GM21576 (cell line): ENCODE results near the gene ACKR4.
"Not testable (repeated sequence)": the region's sequence is repeated elsewhere in the genome, so short reads cannot be mapped to it uniquely, and the experiment has no call there.

Source experiments
- ATAC-seq: cut with Tn5 transposase; IDR thresholded peaks from one replicate; pipeline ENCODE4 v1.9.1; 2021; ENCODE audit warnings: mild to moderate bottlenecking, moderate library complexity; ENCODE audit not compliant: unreplicated experiment

Gene ACKR4

DNA sequence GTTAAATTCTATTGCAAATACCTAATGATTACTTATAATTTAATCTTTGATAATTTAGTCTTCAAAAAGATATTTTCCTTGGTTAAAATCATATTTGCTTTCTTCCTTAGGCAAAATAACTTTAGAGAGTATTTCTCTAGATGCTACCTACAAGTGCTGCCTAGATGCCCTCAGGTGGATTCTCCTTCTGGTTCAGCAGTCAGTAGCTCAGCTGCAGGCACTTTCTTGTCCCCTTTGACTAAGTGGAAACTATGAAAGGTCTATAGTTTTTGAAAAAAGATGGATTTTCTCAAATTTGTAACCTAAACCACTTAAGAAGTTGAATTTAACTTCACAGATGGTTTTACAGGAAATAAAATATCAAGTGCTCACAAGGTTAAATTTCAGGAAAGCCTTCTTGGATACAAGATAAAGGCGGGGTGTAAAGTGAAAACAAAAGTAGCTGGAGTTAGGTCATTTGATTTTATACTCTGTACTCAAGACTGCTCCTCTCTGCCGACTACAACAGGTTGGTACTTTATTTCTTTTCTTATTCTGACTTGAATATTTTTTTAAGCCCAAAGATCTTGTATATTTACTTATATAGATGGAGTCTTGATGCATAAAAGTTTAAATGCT lies at the start of gene ACKR4:
ACKR4 (plus strand) TSS at position 455 of the 618 bp plus-strand sequence. CDS start 3,128 bp downstream, outside the sequence.
- ATAC-seq: no peak

DNA sequence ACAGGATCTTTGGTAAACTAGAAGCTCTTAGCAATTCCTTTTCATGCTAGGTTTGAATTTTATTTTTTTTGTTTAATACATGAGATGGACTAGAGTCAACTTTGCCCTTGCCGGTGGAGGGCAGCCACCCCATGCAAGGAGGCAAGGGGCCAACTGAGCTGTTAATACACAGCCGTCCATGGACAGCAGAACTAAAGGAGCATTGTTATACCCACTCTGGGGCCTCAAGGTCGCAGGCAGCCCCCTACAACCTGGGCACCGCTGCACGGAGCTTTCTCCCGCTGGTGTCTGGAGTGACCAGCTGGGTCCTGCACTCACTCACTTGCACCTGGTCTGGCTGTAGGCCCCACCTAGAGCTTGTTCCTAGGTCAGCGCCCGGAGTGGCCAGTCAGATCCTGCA lies 47.9 kb upstream of the ACKR4 start:
- no peak for ATAC-seq

DNA sequence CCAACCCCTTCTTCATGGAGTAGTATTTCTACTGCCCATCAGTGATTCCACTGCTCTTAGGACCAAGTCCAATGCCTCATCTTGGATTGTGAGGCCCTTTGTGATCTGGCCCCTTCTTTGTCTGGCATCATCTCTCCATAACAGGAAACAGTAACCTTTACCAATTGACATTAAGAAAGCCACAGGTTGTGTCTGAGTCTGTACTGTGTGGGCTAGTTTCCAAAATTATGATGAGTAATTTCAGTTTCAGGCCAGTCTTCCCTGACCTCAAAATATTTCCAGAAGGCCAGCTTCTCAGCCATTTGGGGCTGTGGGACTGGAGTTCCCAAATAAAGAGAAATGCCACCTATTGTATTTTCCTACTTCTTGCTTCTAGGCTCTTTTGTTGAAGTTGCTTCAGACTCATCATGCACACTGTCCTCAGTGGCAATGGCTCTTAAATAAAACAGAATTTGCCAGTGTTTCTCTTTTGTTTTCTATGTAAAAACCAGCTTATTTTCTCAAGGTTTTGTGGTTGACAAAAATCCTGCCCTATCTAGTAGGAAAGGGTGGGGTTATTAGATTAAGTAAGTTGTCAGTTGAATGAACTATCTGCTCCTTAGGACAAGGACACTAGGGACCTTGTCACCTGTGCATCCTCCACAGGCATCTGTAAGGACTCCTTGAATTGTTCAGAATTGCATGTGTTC lies 47.0 kb upstream of the ACKR4 start:
- peak; percentile 77 for ATAC-seq

DNA sequence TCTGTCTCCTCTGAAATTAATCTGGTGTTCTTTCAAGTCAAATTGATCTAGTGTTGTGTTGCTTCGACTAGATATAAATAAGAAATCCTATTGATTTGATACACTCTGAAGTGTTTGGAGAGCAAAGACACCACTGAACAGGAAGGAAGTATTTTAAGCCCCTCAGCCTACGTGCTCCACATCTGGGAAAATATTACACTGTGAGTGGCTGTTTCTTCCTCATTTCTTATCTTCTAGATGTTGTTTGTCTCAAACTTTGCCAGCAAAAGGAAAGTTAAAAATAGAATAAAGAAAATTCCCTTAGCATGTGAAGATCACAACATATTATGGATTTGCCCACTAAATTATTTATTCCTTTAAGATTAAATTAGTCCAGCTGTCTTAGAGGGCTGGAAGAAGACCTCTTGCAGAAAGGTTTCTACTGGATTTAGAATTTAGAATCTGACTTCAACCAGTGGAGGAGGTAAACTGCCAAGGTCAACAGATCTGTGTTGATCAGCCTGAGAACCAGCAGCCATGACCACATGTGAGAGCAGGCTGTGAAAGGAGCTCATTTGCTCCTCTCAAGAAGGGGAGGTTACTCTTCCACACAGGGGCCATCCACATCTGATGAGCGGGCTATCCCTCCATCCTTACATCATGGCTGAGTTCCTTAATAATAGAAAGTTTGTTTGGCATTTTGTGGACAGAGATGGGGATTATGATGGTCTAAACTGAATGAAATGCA lies 46.3 kb upstream of the ACKR4 start:
- no peak for ATAC-seq

DNA sequence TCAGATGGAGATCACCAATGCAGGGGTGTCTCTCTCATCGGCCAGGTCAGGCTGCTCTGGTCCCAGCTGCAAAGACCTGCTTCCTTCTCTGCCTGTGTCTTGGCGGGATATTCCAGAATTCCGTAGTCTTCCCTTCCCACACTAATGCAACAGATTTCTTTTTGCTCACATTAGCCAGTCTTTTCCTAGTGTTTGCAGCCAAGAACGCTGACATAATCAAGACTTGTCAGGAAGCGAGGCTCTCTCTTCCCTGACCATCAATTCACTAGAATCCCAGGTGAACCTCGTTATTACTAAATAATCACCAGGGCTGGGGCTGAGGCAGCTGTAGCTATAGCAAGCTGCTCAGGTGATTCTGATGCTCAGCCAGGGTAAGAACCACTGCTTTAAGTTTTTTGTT lies 43.2 kb upstream of the ACKR4 start:
- no peak for ATAC-seq

DNA sequence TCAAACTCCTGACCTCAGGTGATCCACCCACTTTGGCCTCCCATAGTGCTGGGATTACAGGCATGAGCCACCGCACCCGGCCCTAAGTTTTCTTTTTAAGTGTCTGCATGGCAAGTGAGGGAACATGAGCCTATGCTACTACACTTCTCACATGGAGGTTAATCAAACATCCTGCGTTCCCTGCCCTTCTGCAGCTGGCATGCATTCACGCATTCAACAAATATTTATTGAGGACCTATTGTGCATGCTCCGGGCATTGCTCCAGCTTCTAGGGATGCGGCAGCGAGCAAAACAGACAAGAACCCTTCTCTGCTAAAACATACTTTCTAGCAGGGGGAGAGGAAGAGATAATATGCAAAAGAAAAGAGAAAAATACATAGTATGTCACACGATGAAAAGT lies 42.6 kb upstream of the ACKR4 start:
- ATAC-seq: no peak

DNA sequence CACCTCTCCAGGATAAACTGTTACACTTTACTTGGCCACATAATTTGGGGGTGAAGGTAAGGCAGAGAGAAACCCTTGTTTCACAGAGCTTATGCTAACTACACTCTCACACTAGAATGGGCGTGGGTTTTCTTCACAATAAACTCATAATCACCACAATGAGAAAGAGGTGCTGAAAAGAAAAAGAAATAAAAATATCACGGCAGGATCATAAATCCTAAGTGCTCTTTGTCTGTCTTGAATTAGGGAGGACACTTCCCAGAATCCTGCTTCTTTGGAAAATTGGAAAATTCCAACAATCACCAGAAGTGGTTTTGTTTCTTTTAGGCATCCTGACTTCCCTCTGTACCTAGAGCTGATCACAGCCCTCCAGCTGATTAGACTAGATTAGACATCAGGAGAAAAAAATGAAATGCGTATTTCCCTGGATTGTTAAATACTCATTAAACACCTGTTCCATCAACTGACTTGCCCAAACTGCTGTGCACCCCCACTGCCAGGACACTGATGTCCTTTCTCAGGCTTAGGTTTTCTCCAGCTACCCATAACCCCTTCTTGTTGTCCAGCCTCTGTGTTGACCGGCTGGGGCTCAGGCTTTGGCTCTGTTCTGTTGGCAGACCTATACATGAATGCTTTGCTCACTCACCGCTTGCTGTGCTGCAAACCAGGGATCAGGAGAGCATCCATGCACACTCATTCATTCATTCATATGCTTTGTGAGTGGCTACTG lies 41.6 kb upstream of the ACKR4 start:
- no peak for ATAC-seq

DNA sequence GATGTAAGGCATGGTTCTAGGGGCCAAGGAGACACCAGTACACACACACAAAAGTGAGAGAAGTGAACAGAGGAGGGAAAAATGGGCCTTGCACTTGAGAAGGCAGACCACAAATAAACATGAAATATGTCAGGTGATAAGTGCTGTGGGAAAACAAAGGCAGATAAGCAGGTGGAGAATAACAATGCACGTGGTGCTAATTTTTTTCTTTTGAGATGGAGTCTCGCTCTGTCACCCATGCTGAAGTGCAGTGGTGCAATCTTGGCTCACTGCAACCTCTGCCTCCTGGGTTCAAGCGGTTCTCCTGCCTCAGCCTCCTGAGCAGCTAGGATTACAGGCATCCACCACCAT lies 41.1 kb upstream of the ACKR4 start:
- not testable (repeated sequence) for ATAC-seq

DNA sequence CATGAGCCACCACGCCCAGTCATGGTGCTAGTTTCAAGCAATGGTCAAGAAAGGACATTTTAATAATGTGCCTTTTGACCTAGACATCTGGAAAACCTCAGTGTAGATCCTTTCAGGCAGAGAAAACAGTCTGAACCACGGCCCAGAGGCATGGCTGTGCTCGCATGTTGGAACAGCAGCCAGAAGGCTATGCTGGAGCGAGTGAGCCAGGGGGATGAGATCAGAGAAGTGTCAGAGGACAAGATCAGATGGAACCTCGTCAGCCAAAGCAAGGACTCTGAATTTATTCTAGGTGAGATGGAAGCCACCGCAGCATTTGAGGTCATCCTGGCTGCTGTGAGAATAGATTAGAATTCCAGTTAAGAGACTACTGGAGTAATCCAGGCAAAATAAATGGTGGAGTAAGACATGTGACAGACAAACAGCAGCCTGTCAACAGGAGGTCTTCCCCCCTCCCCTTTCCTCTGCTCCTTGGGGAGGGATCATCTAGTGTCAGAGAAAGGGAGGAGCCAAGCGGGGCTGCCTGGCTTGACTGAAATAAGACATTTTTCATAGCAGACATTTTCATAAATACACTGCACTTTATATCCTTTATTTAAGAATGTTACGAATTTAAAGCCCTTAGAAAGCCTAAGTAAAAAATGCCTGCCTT lies 40.4 kb upstream of the ACKR4 start:
- no peak for ATAC-seq

DNA sequence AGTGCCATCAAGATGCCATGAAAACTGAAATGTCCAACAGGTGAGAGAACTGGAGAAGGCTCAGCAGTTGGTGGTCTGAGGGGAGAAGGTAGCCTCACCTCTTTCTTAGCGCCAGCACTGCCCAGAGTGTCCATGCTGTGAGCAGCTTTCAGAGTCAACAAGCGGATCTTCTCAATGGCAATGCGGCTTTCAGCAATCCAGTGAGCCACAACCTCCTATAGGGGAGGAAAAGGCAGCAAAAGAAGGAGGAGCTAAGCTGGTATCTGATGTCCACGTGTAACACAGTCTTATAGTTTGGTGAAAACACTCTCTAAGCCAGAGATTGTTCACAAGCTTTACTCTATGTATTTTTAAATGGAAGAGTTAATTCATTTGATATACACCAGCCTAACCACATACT lies 36.1 kb upstream of the ACKR4 start:
- no peak for ATAC-seq

DNA sequence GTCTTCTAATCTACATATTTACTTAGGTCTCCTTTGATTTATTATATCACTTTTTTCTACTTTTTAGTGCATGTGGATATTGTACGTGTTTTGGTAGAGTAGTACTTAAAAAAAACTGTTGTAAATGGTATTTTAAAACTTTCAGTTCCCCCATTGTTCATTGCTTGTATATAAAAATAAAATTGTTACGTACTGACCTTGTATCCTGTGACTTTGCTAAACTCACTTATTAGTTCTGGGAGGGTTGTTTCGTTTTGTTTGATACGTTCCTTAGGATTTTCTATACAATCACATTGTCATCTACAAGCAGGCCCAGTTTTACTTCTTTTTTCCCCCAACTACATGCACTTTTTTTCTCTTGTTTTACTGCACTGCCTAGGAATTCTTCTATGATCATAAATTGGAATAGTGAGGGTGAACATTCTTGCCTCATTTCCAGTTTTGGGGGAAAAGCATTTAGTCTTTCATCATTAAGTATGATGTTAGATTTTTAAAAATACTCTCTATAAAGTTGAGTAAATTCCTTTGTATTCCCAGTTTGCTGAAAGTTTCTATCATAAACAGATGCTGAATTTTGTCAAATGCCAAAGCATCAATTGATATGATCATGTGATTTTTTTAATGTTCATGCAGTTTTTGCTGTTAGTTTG lies 33.5 kb upstream of the ACKR4 start:
- no peak for ATAC-seq

DNA sequence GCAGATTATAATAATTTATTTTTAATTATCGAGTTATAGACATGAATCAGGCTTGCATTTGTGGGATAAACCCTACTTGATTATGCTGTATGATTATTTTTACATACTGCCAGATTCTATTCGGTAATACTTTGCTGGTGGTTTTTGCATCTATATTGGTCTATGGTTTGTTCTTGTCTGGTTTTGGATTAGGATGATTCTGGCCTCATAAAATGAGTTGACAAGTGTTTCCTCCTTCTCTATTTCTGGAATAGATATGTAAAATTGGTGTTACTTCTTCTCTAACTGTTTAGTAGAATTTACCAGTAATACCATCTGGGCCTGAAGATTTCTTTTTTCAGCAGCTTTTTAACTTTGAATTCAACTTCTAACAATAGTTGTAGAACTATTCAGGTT lies 33.0 kb upstream of the ACKR4 start:
- no peak for ATAC-seq

DNA sequence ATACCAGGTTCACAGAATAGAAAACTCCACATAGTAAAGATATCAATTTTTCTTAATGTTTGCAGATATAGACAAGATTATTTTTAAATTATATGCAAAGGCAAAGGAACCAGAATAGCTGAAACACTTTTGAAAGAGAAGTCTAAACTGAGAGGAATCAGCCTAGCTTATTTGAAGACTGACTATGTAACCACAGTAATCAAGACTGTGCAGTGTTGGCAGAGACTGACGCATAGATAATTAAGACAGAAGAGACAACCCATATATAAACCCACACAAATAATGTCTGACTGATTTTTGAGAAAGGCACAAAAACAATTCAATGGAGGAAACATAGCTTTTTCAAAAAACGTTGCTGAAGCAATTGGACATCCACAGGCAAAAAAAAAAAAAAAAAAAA lies 28.6 kb upstream of the ACKR4 start:
- ATAC-seq: no peak

DNA sequence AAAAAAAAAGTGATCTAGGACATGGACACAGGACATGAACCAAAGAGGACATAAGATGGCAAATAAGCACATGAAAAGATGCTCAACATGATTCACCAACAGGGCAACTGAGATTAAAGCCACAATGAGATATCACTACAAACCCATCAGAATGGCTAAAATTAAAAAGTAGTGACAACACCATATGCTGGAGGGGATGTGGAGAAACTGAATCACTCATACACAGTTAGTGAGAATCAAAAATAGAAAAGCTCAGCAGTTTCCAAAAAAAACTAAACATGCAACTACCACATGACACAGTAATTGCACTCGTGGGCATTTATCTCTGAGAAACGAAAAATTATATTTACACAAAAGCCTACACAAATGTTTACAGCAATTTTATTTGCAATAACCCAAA lies 27.9 kb upstream of the ACKR4 start:
- ATAC-seq: no peak

DNA sequence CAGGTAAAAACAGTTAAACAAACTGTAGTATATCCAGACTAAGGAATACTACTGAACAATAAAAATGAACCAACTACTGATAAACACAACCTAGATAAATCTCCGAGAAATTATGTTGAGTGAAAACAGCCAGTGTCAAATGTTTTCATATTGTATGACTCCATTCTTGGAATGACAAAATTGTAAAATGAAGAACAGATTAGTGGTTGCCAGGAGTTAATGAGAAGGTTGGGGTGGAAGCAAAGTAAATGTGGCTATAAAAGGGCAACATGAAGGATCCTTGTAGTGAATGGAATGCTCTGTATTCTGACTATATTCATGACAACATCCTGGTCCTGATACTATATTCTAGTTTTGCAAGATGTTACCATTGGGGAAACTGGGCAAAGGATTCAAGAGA lies 27.5 kb upstream of the ACKR4 start:
- no peak for ATAC-seq

DNA sequence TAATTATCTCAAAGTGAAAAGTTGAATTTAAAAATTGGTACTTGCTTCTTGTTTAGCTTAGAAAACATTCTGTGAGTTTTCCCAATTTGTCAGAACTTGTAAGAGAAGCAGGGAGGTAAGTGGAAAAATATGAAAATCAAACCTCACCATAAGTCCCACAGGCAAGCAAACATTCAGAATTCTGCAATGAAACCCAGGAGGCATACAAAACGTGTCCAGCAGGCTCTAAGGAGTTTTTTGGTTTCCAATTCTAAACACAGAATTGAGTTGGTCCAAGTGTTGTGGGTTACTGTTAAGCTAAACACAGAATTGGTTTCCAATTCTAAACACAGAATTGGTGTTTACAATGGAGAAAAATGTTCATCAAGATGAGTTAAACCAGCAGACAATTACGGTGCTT lies 27.1 kb upstream of the ACKR4 start:
- ATAC-seq: no peak

DNA sequence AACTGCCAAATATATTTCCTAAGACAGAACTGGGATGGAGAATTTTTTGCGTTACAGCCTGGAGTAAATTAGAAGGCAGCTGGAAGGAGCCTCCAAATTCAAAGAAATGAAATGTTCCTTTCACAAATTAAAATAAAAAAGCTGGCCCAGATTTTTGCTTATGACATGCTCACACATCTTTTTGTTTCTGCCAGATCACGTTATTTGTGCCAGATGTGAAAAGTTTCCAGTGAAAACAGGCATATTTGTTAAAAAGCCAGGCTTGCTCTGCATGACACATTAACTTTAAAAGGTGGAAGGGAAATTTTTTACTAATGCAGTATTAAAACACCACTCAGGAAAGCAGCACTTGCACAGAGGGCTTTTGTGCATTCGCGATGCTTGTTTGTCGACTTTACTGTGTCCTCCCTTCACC lies 23.3 kb upstream of the ACKR4 start:
- no peak for ATAC-seq

DNA sequence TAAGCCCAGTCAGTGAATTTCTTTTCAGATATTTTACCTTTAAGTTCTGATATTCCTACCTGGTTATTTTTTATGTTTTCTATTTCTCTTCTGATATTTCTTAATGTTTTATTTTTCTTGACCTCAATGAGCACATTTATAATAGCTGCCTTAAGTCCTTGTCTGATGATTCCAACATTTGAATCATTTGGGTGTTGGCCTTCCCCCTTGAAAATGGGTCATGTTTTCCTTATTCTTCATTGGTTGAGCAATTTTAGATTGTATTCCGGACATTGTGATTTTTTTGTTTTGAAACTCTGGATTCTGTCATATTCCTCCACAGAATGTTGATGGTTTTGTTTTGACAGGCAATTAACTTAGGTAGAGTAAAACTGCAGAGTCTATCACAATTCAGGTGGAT lies 9.7 kb upstream of the ACKR4 start:
- ATAC-seq: no peak

DNA sequence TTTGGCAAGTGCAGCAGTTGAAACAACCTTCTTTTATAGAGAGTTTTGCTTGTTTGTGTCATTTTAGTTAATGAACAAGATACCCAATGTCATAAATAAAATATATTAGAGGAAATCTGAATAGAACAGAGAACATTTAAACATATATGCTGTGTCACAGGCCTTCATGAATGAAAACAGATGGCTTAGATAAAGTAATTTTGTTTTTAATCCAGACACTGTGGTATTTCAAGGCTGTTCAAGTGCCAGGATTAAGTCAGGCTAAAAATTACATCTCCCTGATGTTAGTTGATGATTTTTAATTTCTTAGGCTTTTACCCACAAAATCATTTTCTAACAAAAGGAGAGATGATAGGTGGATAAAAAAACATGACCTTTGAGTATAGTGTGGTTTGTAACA lies 4.9 kb upstream of the ACKR4 start:
- ATAC-seq: no peak

DNA sequence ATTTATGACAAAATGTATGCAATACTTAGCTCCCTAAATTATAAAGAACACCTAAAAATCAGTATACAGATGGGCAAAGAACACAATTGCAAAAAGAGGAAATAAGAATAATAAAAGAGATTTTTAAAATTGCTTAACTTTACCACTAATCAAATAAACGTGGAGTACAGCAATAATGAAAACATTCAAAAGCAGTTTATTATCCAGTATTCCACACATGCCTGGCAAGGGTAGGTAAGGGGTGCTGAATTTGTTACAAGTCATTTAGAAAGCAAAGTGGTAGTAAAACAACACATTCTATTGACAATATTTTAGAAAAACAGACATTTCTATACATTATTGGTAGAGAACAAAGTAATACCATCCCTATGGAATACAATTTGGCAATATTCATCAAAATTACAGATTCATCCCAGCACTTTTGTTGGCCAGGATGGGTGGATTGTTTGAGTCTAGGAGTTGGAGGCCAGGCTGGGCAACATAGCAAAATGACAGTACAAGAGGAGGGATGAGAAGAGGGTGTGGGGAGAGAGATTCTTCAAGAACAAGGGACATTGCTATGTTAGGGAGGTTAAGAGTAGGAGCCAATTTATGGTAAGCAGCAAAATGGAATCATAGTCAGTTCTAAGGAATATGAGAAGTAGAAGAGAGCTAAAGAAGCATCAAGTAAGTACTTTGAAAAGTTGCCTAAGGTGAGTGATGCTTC lies 3.7 kb upstream of the ACKR4 start:
- no peak for ATAC-seq
